Heart left ventricle (tissue), 16 donors: ENCODE measurements around the gene HSPB7. TPM values are rescaled to one million over a fixed set of nuclear protein-coding genes. Genes with fewer than 3 reads are reported as not detected.

ENCODE experiments used
- ATAC-seq, 4 donors: fragments of 200-7000 bp; cut with Tn5 transposase; one replicate each; pipeline ENCODE4 v1.9.1; 2020 to 2022; ENCODE audit warnings: moderate library complexity in 4 of 4, mild to moderate bottlenecking in 3 of 4, moderate number of reproducible peaks in 1 of 4
- DNase-seq, 5 donors: peaks; one replicate each; pipeline ENCODE4 v3.0.0-alpha.2; 2020
- H3K27ac ChIP-seq, 12 donors: fragments of 200-600 bp; sonication (generic) in 4 of 12; one replicate each; pipeline versions ENCODE4 v1.5.0 to v1.8.0; 2016 to 2022; ENCODE audit warnings: mild to moderate bottlenecking in 2 of 12
- H3K27me3 ChIP-seq, 9 donors: fragments of 200-600 bp; sonication (generic) in 2 of 9; one replicate each; pipeline versions ENCODE4 v1.5.1 to v1.8.0; 2016 to 2022; ENCODE audit warnings: mild to moderate bottlenecking in 3 of 9
- H3K36me3 ChIP-seq, 9 donors: fragments of 200-600 bp; sonication (generic) in 2 of 9; one replicate each; pipeline versions ENCODE4 v1.5.0 to v1.8.0; 2018 to 2022; ENCODE audit warnings: mild to moderate bottlenecking in 2 of 9
- H3K4me1 ChIP-seq, 12 donors: fragments of 200-600 bp; sonication (generic) in 4 of 12; one replicate each; pipeline versions ENCODE4 v1.5.0 to v1.8.0; 2016 to 2022; ENCODE audit warnings: mild to moderate bottlenecking in 3 of 12
- H3K4me3 ChIP-seq, 12 donors: fragments of 200-600 bp; sonication (generic) in 4 of 12; one replicate each; pipeline versions ENCODE4 v1.5.0 to v1.8.0; 2017 to 2022; ENCODE audit warnings: mild to moderate bottlenecking in 9 of 12, moderate library complexity in 4 of 12
- H3K9me3 ChIP-seq, 12 donors: fragments of 200-600 bp; sonication (generic) in 4 of 12; one replicate each; pipeline versions ENCODE4 v1.5.0 to v1.8.0; 2016 to 2022; ENCODE audit warnings: mild to moderate bottlenecking in 1 of 12
- POLR2A ChIP-seq, 2 donors: fragments of 450-650 bp; IDR thresholded peaks; one replicate each; pipeline ENCODE4 v1.6.1; 2017; ENCODE audit warnings: antibody characterized with exemption in 2 of 2, mild to moderate bottlenecking in 2 of 2, moderate library complexity in 2 of 2
- WGBS, 4 donors: extraction: QIAGEN DNeasy Blood & Tissue Kit in 2 of 4; methylation state at CpG; one replicate each; pipeline versions ENCODE4 v1.1.5 to v1.1.7; 2013 to 2018; 5-methylcytosine and 5-hydroxymethylcytosine counted together
- intact Hi-C, 10 donors: fragments of 100-400 bp; cut with DNase I; formaldehyde crosslinking; loops; one replicate each; pipeline versions ENCODE4 v1.11.1 to v1.14.2; 2022
- polyA plus RNA-seq, 2 donors: library from polyadenylated mRNA; stranded (reverse); fragments of 200-250 nt; gene quantifications; one replicate each; pipeline ENCODE4 v1.2.3, GENCODE V29; 2013
- total RNA-seq, 9 donors: library from RNA; depleted of rRNA in 2 of 9; stranded (reverse); fragments of >200 nt in 2 of 9; fragmentation: NEBNext Ultra II Directional in 3 of 9; extraction: Animal tissue kit (Norgen Biotek cat#: 25700) in 3 of 9; gene quantifications; one replicate each; pipeline versions ENCODE4 v1.1.0 to v1.2.4, GENCODE V29; 2016 to 2023
- TF ChIP-seq, protein P1 (sequence below), 12 donors: fragments of 200-600 bp; sonication (generic) in 4 of 12; IDR thresholded peaks; one replicate each; pipeline versions ENCODE4 v1.5.0 to v1.8.0; 2018 to 2022; ENCODE audit warnings: antibody characterized with exemption in 12 of 12, mild to moderate bottlenecking in 5 of 12
- donor health status: ischemic (EF 13 %, LVEDD 7.1; RV severe dilation, severe dysfunction).
- donor health status: healthy with polysubstance abuse.
- donor health status: DM: no; HTN: yes; CAD: no.
- donor health status: DM: no; HTN: no; CAD: no.
- donor health status: ischemic (EF 25% LVEDD 6.9; RV normal size, moderate dysfunction).
- donor health status: ischemic (EF 25% LVEDD 5.7; RV mildly dilated, moderate dysfunction).
- donor health status: healthy.
- donor health status: DM: yes; HTN: yes; CAD: no.
- donor health status: ischemic (EF 35%, LVEDD 5.7; RV mildly dilated, moderate dysfunction).
- donor health status: nonischemic (EF 11% LVEDD 7.7; RV severe dilation, severe dysfunction).
- donor health status: DM: yes; HTN: yes; CAD: no.
- donor health status: PGD.
- donor health status: ischemic (EF 29% LVEDD 5.4; RV normal size, mild dysfunction).
- donor health status: nonischemic (EF 23%, LVEDD 6.1; RV moderate dilation, normal function).

Gene HSPB7
- total and polyA plus RNA-seq, 11 donors: 2,598 to 10,910 (median 4,961) TPM

GRCh38 chr1:16050328-16050727 is 32.5 kb upstream of the HSPB7 start:
- H3K4me3 ChIP-seq: no peak overlapping the region
- TF ChIP-seq, protein P1, sequence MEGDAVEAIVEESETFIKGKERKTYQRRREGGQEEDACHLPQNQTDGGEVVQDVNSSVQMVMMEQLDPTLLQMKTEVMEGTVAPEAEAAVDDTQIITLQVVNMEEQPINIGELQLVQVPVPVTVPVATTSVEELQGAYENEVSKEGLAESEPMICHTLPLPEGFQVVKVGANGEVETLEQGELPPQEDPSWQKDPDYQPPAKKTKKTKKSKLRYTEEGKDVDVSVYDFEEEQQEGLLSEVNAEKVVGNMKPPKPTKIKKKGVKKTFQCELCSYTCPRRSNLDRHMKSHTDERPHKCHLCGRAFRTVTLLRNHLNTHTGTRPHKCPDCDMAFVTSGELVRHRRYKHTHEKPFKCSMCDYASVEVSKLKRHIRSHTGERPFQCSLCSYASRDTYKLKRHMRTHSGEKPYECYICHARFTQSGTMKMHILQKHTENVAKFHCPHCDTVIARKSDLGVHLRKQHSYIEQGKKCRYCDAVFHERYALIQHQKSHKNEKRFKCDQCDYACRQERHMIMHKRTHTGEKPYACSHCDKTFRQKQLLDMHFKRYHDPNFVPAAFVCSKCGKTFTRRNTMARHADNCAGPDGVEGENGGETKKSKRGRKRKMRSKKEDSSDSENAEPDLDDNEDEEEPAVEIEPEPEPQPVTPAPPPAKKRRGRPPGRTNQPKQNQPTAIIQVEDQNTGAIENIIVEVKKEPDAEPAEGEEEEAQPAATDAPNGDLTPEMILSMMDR (IDR thresholded peaks at IDR 0.05): no peak
- TF ChIP-seq POLR2A (IDR thresholded peaks at IDR 0.05): no peak

GRCh38 chr1:16048573-16049189 is 30.8 kb upstream of the HSPB7 start:
- Histone ChIP-seq H3K27ac (peak overlapping the region in 3 of 12 donors; percentile 3 to 34 (median 18)), H3K4me1 (peaks cover 0 to 11% (median 5%) of the 10 kb centered on the region in 12 donors), H3K27me3 (peaks cover 0 to 6% (median 0%) of the 10 kb centered on the region in 9 donors), H3K36me3 (no peaks in the 10 kb centered on the region), H3K4me3 (peak overlapping the region; percentile 4 to 59 (median 44)), H3K9me3 (no peaks in the 10 kb centered on the region)
- TF ChIP-seq, protein P1 (IDR thresholded peaks at IDR 0.05): peak in 4 of 12 donors; percentile 6 to 18 (median 12)
- no peak for TF ChIP-seq POLR2A (IDR thresholded peaks at IDR 0.05)
- intact Hi-C loops: loop anchor here in 1 of 10 donors (5.0 kb wide), 1 partner anchor 246 kb away; no protein-coding TSS in a partner anchor
- DNase-seq (peak in 4 of 5 donors; percentile 44 to 72 (median 63)), ATAC-seq (peak; percentile 39 to 75 (median 50))
- 2 to 6% (median 3%) methylated on average over 18 to 25 of the region's 25 CpGs for WGBS, 4 donors

More at GRCh38 chr1:16050328-16050727, 32.5 kb upstream of the HSPB7 start:
- no peak overlapping the region for H3K27ac ChIP-seq
- no peaks in the 10 kb centered on the region for H3K9me3 ChIP-seq
- peaks cover 0 to 11% (median 5%) of the 10 kb centered on the region in 12 donors for H3K4me1 ChIP-seq
- no peak for DNase-seq
- intact Hi-C loops: loop anchor here in 3 of 10 donors (5.0 to 10.0 kb wide), 4 partner anchors 243 to 263 kb away; partner anchors contain the start of gene UQCRHL (in 2 of the 3)
- ATAC-seq: no peak
- H3K36me3 ChIP-seq: no peaks in the 10 kb centered on the region
- H3K27me3 ChIP-seq: peaks cover 0 to 6% (median 0%) of the 10 kb centered on the region in 9 donors
- WGBS, 4 donors: 71 to 91% (median 82%) methylated on average over 6 to 7 of the region's 7 CpGs

DNA sequence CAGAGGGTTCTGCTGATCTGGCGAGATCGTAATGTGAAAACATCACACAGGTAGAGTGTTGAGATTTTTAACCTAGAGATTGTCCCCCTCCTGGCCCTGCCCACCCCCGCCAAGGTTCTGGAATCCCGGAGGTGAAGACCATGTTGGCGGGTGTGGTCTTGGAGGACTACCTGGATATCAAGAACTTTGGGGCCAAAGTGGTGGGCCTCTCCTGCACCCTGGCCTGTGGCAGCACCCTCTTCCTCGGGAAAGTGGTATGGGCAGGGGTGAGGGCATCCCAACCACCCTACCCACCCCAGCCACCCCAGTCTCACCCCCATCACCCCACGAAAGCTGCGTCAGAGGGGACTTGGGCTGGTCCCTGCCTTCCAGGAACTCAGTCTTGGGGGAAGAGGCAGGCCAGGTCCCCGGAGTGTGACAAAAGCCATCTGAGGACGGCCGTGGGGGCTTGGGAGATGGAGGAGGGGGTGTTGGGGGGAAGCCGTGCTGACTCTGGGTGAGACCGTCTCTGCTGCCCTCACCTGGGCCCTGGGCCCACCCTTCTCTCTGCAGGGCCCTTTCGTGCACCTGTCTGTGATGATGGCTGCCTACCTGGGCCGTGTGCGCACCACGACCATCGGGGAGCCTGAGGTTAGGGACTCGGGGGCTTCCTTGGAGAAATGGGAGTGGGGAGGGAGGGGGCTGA is 30.1 kb upstream of the HSPB7 start:
- 69 to 91% (median 82%) methylated on average over 6 to 19 of the region's 19 CpGs for WGBS, 4 donors
- Histone ChIP-seq H3K27me3 (peaks cover 0 to 6% (median 0%) of the 10 kb centered on the region in 9 donors), H3K4me1 (peaks cover 0 to 11% (median 5%) of the 10 kb centered on the region in 12 donors), H3K36me3 (no peaks in the 10 kb centered on the region), H3K4me3 (peak overlapping the region in 3 of 12 donors; percentile 44 to 49 (median 45)), H3K9me3 (no peaks in the 10 kb centered on the region), H3K27ac (no peak overlapping the region)
- DNase-seq: no peak
- intact Hi-C loops: loop anchor here in 1 of 10 donors (5.0 kb wide), 1 partner anchor 246 kb away; no protein-coding TSS in a partner anchor
- TF ChIP-seq, protein P1 (IDR thresholded peaks at IDR 0.05): no peak
- no peak for TF ChIP-seq POLR2A (IDR thresholded peaks at IDR 0.05)
- no peak for ATAC-seq

DNA sequence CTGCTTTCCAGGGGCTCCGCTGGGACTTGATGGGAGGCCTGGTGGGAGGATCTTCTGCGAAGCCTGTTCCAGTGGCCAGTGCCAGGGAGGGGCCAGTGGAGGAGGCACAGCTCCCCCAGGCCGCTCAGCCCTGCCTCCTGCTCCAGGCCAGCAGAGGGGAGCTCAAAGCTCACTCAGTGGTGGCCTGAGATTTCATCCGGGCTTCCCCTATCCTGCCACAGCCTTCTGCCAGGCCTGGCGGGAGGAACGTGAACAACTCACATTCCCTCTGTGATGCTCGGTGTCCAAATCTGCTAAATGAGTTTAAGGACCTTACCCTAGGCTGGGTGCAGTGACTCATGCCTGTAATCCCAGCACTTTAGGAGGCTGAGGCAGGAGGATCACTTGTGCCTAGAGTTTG is 29.0 kb upstream of the HSPB7 start:
- intact Hi-C loops: loop anchor here in 1 of 10 donors (5.0 kb wide), 1 partner anchor 245 kb away; no protein-coding TSS in a partner anchor
- no peak overlapping the region for H3K27ac ChIP-seq
- no peaks in the 10 kb centered on the region for H3K9me3 ChIP-seq
- TF ChIP-seq, protein P1 (IDR thresholded peaks at IDR 0.05): no peak
- no peak for TF ChIP-seq POLR2A (IDR thresholded peaks at IDR 0.05)
- ATAC-seq (no peak), DNase-seq (no peak)
- no peak overlapping the region for H3K4me3 ChIP-seq
- WGBS, 4 donors: 58 to 84% (median 67%) methylated on average over 3 to 7 of the region's 7 CpGs
- H3K4me1 ChIP-seq: peaks cover 0 to 11% (median 5%) of the 10 kb centered on the region in 12 donors
- H3K36me3 ChIP-seq: no peaks in the 10 kb centered on the region
- H3K27me3 ChIP-seq: peaks cover 0 to 6% (median 0%) of the 10 kb centered on the region in 9 donors
